ENCODE measurements around the gene TMEM208. TPM values are rescaled to one million over a fixed set of nuclear protein-coding genes. Genes with fewer than 3 reads are reported as not detected.

TMEM208 gene
- total RNA-seq, 4 donors from 2014 or later: 33.0 to 45.4 (median 40.8) TPM

DNA sequence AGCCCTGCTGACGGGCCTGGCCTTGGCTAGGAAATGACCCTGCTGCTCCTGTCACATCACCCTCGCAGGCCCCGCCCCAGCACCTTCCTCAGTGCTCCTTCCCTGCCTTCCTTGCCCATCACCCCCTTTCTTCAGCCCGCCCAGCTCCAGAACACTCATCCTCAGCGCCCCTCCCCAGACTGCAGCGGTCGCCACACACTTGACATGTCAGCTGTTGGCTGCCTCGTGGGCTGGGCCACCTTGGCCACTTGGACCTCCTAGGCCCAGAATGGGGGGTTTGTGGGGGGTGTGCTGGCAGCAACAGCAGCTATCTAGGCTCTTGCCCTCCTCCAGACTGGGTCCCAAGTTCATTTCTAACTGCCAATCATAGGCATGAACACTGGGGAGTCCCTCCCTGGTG lies 17.4 kb upstream of the TMEM208 start:
- DNase-seq (ENCODE audit: low spot score) (no peak), ATAC-seq (ENCODE audit: low FRiP score) (no peak)
- TF ChIP-seq, protein P1, sequence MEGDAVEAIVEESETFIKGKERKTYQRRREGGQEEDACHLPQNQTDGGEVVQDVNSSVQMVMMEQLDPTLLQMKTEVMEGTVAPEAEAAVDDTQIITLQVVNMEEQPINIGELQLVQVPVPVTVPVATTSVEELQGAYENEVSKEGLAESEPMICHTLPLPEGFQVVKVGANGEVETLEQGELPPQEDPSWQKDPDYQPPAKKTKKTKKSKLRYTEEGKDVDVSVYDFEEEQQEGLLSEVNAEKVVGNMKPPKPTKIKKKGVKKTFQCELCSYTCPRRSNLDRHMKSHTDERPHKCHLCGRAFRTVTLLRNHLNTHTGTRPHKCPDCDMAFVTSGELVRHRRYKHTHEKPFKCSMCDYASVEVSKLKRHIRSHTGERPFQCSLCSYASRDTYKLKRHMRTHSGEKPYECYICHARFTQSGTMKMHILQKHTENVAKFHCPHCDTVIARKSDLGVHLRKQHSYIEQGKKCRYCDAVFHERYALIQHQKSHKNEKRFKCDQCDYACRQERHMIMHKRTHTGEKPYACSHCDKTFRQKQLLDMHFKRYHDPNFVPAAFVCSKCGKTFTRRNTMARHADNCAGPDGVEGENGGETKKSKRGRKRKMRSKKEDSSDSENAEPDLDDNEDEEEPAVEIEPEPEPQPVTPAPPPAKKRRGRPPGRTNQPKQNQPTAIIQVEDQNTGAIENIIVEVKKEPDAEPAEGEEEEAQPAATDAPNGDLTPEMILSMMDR (IDR thresholded peaks at IDR 0.05): no peak

DNA sequence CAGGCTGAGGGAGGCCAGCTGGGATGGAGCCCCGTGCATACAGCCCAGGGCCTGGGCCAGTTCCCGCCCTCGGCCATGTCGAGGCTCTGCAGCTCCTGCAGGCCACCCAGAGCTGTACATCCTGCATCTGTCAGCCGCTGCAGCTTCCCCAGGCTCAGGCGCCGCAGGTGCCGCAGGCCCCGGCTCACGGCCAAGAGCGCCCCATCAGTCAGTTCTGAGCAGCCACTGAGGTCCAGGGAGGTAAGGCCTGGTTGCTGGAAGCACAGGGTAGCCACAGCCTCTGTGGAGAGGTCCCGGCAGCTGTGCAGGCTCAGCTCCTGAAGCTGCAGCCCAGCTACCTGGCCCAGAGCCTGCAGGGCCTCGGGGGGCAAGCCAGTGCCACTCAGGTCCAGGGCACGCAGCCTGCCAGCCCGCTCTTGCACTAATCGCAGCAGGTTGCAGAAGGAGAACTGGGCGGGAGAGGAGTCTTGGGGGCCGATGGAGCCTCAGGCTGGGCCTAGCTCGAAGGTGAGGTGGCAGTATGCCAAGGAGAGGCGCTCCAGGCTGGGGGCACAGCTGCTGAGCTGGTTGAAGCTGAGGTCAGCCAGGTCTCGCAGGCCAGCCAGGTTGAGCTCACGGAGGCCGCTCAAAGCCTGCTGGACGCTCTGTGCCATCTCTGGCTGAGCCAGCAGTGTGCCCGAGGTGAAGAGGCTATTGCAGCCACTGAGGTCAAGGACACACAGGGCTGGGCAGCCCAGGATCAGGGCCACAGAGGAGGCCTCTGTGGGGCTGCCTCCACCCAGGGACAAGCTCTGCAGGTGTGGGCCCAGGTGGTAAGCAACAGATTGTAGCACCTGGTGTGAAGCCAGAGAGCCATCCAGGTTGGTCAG lies 16.6 kb upstream of the TMEM208 start:
- TF ChIP-seq, protein P1 (IDR thresholded peaks at IDR 0.05): no peak
- ATAC-seq (ENCODE audit: low FRiP score): no peak
- no peak for DNase-seq (ENCODE audit: low spot score)

DNA sequence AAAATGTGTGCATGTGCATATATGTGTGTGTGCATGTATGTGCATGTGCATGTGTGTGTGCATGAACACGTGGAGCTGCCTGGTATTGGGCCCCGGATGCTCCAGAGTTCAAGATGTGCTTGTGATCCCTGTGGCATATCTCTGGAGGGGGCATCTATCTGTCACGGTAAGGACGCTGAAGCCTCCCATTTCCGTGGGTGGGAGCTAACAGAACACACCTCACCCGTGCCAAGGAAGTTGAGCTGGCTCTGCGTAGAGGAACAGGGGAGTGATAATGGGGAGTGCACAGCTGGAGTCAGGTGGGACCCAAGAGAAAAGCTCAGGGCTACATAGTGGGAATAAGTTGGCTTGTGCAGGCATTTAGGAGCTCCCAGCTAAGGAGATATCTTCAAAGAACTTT lies 15.3 kb upstream of the TMEM208 start:
- TF ChIP-seq, protein P1 (IDR thresholded peaks at IDR 0.05): no peak
- DNase-seq (ENCODE audit: low spot score) (no peak), ATAC-seq (ENCODE audit: low FRiP score) (no peak)

DNA sequence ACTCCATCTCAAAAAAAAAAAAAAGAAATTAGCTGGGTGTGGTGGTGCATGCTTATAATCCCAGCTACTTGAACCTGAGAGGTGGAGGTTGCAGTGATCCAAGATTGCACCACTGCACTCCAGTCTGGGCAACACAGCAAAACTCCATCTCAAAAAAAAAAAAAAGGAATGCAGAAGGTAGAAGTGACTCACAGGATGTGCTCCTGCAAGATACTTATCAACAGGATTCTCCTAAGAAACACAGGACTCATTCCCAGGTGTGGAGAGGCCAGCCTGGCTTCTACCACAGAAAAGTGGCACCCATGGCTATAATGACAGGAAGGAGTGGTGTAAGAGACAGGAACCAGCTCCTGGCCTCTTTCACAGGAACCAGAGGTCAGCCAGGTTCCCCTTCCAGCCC lies 14.2 kb upstream of the TMEM208 start:
- TF ChIP-seq, protein P1 (IDR thresholded peaks at IDR 0.05): no peak
- DNase-seq (ENCODE audit: low spot score): no peak
- ATAC-seq (ENCODE audit: low FRiP score): no peak

DNA sequence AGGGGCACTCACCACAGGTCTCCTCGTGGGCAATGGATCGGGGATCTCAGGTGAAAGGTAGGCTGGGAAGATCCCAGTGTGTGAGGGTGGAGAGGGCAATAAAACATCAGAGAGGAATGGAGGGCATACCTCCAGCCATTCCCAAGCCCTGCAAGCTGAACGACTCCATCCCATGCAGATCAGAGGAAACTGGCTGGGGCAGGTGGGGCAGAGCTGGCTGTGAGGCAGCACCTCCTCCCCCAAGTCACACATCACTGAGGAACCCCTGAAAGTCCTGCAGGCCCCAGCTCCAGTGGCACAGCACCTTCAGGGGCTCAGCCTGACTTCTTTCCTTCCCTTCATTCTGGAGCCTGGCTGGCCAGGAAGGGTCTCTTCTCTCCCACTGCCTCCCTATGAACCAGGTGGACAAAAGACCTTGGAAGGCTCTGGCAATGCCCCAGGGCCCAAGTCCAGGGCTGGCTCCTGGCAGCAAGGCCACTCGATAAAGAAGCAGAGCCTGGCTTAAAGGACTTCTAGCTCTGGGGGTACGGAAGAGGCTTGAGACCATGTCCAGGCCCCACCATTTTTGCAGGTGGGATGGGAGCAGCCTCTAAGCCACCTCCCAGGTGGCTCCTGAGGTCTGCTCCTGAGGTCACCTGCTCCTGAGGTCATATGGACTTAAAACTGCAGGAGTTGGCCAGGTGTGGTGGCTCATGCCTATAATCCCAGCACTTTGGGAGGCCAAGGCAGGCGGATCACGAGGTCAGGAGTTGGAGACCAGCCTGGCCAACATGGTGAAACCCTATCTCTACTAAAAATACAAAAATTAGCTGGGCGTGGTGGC lies 13.5 kb upstream of the TMEM208 start:
- no peak for DNase-seq (ENCODE audit: low spot score)
- TF ChIP-seq, protein P1 (IDR thresholded peaks at IDR 0.05): no peak
- ATAC-seq (ENCODE audit: low FRiP score): no peak

DNA sequence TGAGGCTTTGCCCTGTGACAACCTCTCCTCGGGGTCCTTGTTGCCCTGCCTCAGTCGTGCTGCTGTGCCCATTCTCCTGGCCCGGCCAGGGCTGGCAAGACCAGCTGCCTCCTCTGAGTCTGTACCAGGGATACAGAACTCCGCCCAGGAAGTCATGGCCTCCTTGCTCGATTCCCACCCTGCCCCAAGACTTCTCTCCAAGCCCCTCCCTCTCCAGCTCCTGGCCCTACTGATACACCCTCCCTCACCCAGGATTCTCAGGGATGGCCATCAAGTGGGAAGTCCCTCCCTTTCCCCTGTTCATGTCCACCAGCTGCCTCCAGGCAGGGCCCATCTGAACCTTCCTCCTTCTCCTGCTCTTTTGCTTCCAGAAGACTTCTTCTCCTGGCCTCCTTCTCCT lies 11.2 kb upstream of the TMEM208 start:
- ATAC-seq (ENCODE audit: low FRiP score) (no peak), DNase-seq (ENCODE audit: low spot score) (no peak)
- TF ChIP-seq, protein P1 (IDR thresholded peaks at IDR 0.05): no peak

Measured in omental fat pad (tissue), 4 donors.